Right lobe of liver (tissue), 4 donors: ENCODE data around the gene FOXP2.

Experiments used
- POLR2A ChIP-seq: fragments of 450-650 bp; IDR thresholded peaks from one replicate; pipeline ENCODE4 v1.6.1; 2017; ENCODE audit warnings: antibody characterized with exemption, mild to moderate bottlenecking
- TF ChIP-seq, protein P1 (sequence below), 4 donors: fragments of 200-600 bp in 3 of 4; fragments of 450-650 bp in 1 of 4; IDR thresholded peaks; one replicate each; pipeline versions ENCODE4 v1.5.1 to v1.8.0; 2016 to 2022; ENCODE audit warnings: antibody characterized with exemption in 4 of 4, mild to moderate bottlenecking in 2 of 4
- donor health status: DM: no; HTN: no; CAD: no.
- donor health status: DM: no; HTN: no; CAD: no.
- donor health status: DM: no; HTN: yes; CAD: no.

GRCh38 chr7:114530057-114530611 lies 115.5 kb downstream of the FOXP2 start:
- TF ChIP-seq, protein P1, sequence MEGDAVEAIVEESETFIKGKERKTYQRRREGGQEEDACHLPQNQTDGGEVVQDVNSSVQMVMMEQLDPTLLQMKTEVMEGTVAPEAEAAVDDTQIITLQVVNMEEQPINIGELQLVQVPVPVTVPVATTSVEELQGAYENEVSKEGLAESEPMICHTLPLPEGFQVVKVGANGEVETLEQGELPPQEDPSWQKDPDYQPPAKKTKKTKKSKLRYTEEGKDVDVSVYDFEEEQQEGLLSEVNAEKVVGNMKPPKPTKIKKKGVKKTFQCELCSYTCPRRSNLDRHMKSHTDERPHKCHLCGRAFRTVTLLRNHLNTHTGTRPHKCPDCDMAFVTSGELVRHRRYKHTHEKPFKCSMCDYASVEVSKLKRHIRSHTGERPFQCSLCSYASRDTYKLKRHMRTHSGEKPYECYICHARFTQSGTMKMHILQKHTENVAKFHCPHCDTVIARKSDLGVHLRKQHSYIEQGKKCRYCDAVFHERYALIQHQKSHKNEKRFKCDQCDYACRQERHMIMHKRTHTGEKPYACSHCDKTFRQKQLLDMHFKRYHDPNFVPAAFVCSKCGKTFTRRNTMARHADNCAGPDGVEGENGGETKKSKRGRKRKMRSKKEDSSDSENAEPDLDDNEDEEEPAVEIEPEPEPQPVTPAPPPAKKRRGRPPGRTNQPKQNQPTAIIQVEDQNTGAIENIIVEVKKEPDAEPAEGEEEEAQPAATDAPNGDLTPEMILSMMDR (IDR thresholded peaks at IDR 0.05), result no peak
- TF ChIP-seq POLR2A, result no peak
